Fibroblast of villous mesenchyme (primary cell): ENCODE results near the gene SLC44A1. TPM values are rescaled to one million over a fixed set of nuclear protein-coding genes. Genes with fewer than 3 reads are reported as not detected.

ENCODE experiments used
- DNase-seq: peaks from one replicate; pipeline ENCODE4 v3.0.0-alpha.2; 2010; ENCODE audit warnings: low read depth
- H3K4me3 ChIP-seq: 2 replicates; pipeline ENCODE4 v1.5.1; 2011; ENCODE audit warnings: low read depth, mild to moderate bottlenecking, low read length
- total RNA-seq: library from RNA; depleted of rRNA; stranded (reverse); fragments of >200 nt; gene quantifications from 2 replicates; pipeline ENCODE4 v1.2.3, GENCODE V29; 2012
- TF ChIP-seq, protein P1 (sequence below): IDR thresholded peaks from 2 replicates; pipeline ENCODE4 v1.5.1; 2012; ENCODE audit warnings: low read depth, mild to moderate bottlenecking, low read length; ENCODE audit not compliant: insufficient read depth

SLC44A1 gene
- total RNA-seq, 1 donor: 37.1 TPM

- H3K4me3 ChIP-seq: no peak overlapping the region
- TF ChIP-seq, protein P1, sequence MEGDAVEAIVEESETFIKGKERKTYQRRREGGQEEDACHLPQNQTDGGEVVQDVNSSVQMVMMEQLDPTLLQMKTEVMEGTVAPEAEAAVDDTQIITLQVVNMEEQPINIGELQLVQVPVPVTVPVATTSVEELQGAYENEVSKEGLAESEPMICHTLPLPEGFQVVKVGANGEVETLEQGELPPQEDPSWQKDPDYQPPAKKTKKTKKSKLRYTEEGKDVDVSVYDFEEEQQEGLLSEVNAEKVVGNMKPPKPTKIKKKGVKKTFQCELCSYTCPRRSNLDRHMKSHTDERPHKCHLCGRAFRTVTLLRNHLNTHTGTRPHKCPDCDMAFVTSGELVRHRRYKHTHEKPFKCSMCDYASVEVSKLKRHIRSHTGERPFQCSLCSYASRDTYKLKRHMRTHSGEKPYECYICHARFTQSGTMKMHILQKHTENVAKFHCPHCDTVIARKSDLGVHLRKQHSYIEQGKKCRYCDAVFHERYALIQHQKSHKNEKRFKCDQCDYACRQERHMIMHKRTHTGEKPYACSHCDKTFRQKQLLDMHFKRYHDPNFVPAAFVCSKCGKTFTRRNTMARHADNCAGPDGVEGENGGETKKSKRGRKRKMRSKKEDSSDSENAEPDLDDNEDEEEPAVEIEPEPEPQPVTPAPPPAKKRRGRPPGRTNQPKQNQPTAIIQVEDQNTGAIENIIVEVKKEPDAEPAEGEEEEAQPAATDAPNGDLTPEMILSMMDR: no peak
- DNase-seq: no peak
Observed at GRCh38 chr9:105346273-105346672, 101.8 kb downstream of the SLC44A1 start.

- no peak overlapping the region for H3K4me3 ChIP-seq
- no peak for DNase-seq
- TF ChIP-seq, protein P1: no peak
Observed at GRCh38 chr9:105354448-105354847, 110.0 kb downstream of the SLC44A1 start.

DNA sequence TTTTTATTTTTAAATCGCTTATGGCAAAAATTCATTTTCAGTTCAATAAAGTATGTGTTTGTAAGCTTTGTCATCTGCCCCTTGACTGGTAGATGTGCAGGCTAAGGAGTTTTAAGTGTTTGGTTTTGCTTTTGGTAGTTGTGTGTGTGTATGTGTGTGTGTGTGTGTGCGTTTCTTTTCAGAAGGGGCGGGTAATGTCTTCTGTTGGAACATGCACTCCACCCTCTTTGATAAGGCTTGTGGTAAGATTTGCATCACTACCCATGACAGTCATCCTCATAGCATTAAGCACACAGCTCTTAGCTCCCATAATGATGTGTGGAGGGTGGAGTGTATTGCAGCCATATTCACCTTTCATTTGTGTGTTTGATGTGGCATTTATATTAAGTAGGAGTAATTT lies 111.3 kb downstream of the SLC44A1 start:
- no peak overlapping the region for H3K4me3 ChIP-seq
- DNase-seq: peak; percentile 67
- TF ChIP-seq, protein P1: no peak

- H3K4me3 ChIP-seq: no peak overlapping the region
- TF ChIP-seq, protein P1: no peak
- no peak for DNase-seq
Observed at GRCh38 chr9:105357937-105358336, 113.5 kb downstream of the SLC44A1 start.

GRCh38 chr9:105359892-105360291 lies 115.4 kb downstream of the SLC44A1 start:
- TF ChIP-seq, protein P1: no peak
- DNase-seq: no peak
- H3K4me3 ChIP-seq: no peak overlapping the region

- no peak overlapping the region for H3K4me3 ChIP-seq
- TF ChIP-seq, protein P1: peak; percentile 13
- no peak for DNase-seq
Observed at GRCh38 chr9:105360344-105360743, 115.9 kb downstream of the SLC44A1 start.

DNA sequence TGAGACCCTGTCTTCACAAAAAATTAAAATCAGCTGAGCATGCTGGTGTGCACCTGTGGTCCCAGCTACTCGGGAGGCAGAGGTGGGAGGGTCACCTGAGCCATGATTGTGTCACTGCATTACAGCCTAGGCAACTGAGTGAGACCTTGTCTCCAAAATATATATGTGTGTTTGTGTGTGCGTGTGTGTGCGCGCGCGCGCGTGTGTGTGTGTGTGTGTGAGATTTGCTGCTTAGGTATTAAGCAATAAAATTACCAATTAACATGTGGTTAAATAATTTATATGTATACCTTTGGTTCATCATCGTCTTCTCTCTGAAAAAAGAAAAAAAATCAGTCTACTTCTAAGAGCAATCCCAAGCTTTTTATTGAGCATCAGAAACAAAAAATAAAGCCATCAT lies 117.4 kb downstream of the SLC44A1 start:
- TF ChIP-seq, protein P1: no peak
- no peak overlapping the region for H3K4me3 ChIP-seq
- DNase-seq: no peak
